Nephron (organoid): ENCODE data around the gene PLN.

ENCODE experiments used
- H3K27ac Mint-ChIP-seq, 3 experiments: 2 replicates each; pipeline ENCODE4 v1.8.0; 2020; ENCODE audit warnings: mixed read lengths in 3 of 3, mild to moderate bottlenecking in 2 of 3, moderate library complexity in 1 of 3
- H3K27me3 Mint-ChIP-seq: 2 replicates; pipeline ENCODE4 v1.8.0; 2021; ENCODE audit warnings: low read depth, mild to moderate bottlenecking, moderate library complexity, mixed read lengths
- H3K36me3 Mint-ChIP-seq: 2 replicates; pipeline ENCODE4 v1.8.0; 2020; ENCODE audit warnings: low read depth, mixed read lengths
- H3K4me1 Mint-ChIP-seq: 2 replicates; pipeline ENCODE4 v1.8.0; 2020; ENCODE audit warnings: mixed read lengths
- H3K4me3 Mint-ChIP-seq, 3 experiments: 2 replicates each; pipeline ENCODE4 v1.8.0; 2020; ENCODE audit warnings: mild to moderate bottlenecking in 3 of 3, mixed read lengths in 3 of 3, moderate library complexity in 2 of 3
- H3K9me3 Mint-ChIP-seq: 2 replicates; pipeline ENCODE4 v1.8.0; 2020; ENCODE audit warnings: mixed read lengths
- TF ChIP-seq, protein P1 (sequence below), 3 experiments: fragments of 200-600 bp; sonication (generic); IDR thresholded peaks; one replicate each; pipeline ENCODE4 v1.5.0; 2021; ENCODE audit warnings: antibody characterized with exemption in 3 of 3; ENCODE audit not compliant: unreplicated experiment in 3 of 3

Gene PLN

DNA sequence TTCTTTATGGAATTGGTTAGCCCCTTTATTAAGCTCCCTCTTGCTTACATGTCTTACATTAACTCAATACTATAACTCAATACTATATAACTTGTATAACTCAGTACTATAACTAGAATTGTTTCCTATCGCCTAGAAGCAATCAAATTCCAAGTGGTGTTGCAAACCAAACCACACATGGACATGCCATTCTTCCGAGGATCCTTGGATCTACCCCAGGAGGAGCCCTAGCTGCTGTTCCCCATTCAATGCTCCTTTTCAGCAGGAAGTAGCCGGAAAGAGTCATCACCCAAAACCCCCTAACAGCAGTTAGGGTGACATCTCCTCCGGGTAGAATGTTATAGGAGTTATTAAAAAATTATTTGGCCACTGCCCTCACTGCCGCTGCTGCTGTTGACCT is 40.5 kb downstream of the PLN start:
- H3K9me3 Mint-ChIP-seq = no peaks in the 10 kb centered on the region
- H3K27ac Mint-ChIP-seq = peak overlapping the region in 1 of 3 experiments; percentile 21
- H3K4me1 Mint-ChIP-seq = peaks cover 29% of the 10 kb centered on the region
- no peak overlapping the region for H3K4me3 Mint-ChIP-seq
- H3K36me3 Mint-ChIP-seq = no peaks in the 10 kb centered on the region
- TF ChIP-seq, protein P1, sequence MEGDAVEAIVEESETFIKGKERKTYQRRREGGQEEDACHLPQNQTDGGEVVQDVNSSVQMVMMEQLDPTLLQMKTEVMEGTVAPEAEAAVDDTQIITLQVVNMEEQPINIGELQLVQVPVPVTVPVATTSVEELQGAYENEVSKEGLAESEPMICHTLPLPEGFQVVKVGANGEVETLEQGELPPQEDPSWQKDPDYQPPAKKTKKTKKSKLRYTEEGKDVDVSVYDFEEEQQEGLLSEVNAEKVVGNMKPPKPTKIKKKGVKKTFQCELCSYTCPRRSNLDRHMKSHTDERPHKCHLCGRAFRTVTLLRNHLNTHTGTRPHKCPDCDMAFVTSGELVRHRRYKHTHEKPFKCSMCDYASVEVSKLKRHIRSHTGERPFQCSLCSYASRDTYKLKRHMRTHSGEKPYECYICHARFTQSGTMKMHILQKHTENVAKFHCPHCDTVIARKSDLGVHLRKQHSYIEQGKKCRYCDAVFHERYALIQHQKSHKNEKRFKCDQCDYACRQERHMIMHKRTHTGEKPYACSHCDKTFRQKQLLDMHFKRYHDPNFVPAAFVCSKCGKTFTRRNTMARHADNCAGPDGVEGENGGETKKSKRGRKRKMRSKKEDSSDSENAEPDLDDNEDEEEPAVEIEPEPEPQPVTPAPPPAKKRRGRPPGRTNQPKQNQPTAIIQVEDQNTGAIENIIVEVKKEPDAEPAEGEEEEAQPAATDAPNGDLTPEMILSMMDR (IDR thresholded peaks at IDR 0.05; ENCODE audit: unreplicated experiment in 3 of 3) = no peak
- H3K27me3 Mint-ChIP-seq = no peaks in the 10 kb centered on the region

DNA sequence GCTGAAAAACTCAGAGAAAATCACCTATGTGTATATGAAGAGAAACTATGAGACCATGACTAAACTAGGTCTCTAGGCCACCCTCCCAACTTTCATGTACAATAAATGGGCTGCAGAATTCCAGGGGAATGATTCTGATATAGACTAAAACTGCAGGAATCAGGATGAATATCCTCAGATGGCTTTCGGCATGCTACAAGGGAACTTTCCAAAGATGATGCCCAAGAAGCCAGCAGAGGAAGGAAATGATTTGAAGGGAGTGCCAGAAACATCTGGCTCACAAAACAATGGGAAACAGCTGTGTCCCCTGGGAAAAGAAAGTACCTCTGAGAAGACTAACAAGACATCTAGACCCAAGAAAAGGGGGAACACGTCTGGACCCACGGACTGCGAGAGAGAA is 41.1 kb downstream of the PLN start:
- H3K27ac Mint-ChIP-seq = peak overlapping the region in 1 of 3 experiments; percentile 21
- peaks cover 29% of the 10 kb centered on the region for H3K4me1 Mint-ChIP-seq
- no peaks in the 10 kb centered on the region for H3K9me3 Mint-ChIP-seq
- H3K27me3 Mint-ChIP-seq = no peaks in the 10 kb centered on the region
- TF ChIP-seq, protein P1 (IDR thresholded peaks at IDR 0.05; ENCODE audit: unreplicated experiment in 3 of 3) = no peak
- no peaks in the 10 kb centered on the region for H3K36me3 Mint-ChIP-seq
- no peak overlapping the region for H3K4me3 Mint-ChIP-seq

DNA sequence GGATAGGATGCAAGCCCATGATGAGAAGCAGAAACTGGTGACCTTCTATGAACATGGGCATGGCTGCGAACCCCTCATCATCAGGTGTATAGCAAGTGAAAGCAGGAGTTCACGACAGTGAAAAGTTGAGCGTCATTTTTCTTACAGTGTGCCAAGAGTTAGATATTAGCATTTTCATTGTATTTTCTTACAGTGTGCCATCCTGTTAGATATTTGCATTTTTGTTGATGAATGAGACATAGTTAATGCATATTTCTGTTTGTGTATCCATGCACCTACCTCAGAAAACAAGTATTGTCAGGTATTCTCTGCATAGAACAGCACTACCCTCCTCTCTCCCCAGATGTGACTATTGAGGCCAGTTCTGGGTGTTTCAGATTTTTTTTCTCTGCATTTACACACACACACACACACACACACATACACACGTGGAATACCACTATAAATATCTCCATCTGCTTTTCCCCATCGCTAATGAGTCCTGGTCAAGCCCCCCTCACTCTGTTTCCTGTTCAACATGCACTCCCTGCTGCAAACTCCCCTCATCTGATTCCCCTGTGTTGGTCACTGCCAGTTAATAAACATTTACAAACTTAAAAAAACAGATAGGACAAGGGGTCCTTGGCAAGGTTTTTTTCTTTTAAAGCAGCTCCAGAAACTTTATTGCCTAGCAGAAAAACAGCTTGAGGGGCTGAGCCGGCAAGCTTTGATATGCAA is 41.7 kb downstream of the PLN start:
- H3K4me3 Mint-ChIP-seq = no peak overlapping the region
- H3K27me3 Mint-ChIP-seq = no peaks in the 10 kb centered on the region
- H3K36me3 Mint-ChIP-seq = no peaks in the 10 kb centered on the region
- peak overlapping the region in 1 of 3 experiments; percentile 16 for H3K27ac Mint-ChIP-seq
- H3K9me3 Mint-ChIP-seq = no peaks in the 10 kb centered on the region
- TF ChIP-seq, protein P1 (IDR thresholded peaks at IDR 0.05; ENCODE audit: unreplicated experiment in 3 of 3) = no peak
- peaks cover 29% of the 10 kb centered on the region for H3K4me1 Mint-ChIP-seq

DNA sequence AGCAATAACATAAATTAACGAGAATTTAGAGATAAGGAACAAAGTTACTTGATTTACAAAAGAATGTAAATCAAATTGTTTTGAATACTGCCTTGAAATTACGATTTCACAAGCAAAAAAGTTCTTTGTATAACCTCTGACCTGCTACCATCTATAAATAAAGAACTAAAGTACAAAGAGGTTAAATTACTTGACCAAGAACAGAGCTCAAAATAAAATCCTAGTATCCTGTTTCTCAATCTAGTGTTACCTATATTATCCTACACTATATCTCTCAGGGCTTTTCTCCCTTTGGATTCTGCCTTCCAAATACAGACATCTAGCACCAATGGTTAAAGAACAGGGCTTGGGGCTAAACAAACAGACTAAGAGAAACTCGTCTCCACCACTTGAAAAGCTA is 43.8 kb downstream of the PLN start:
- Mint-ChIP-seq H3K36me3 (peaks cover 1% of the 10 kb centered on the region), H3K4me3 (no peak overlapping the region), H3K27ac (peak overlapping the region in 1 of 3 experiments; percentile 43), H3K27me3 (no peaks in the 10 kb centered on the region), H3K9me3 (no peaks in the 10 kb centered on the region), H3K4me1 (peaks cover 29% of the 10 kb centered on the region)
- TF ChIP-seq, protein P1 (IDR thresholded peaks at IDR 0.05; ENCODE audit: unreplicated experiment in 3 of 3) = no peak

DNA sequence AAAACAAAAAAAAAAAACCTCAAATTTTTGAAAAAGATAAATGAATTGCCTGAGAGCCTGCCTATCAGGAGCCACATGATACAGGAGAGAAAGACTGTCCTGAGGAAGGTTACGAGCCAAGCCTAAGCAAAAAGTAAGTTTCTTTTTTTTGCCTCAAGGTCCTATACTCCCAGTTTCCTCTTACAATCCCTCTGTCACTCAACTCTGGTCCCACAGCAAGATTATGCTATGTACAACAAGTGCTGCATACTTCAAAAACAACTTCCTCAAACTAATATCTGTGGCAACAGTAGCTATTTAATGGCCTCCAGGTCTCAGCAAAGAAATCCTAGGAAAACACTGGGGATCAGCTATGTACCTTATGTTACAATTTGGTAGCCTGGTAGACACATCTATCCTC is 46.8 kb downstream of the PLN start:
- Mint-ChIP-seq H3K27me3 (no peaks in the 10 kb centered on the region), H3K27ac (no peak overlapping the region), H3K4me3 (no peak overlapping the region), H3K9me3 (no peaks in the 10 kb centered on the region), H3K4me1 (peaks cover 20% of the 10 kb centered on the region), H3K36me3 (peaks cover 4% of the 10 kb centered on the region)
- TF ChIP-seq, protein P1 (IDR thresholded peaks at IDR 0.05; ENCODE audit: unreplicated experiment in 3 of 3) = no peak

DNA sequence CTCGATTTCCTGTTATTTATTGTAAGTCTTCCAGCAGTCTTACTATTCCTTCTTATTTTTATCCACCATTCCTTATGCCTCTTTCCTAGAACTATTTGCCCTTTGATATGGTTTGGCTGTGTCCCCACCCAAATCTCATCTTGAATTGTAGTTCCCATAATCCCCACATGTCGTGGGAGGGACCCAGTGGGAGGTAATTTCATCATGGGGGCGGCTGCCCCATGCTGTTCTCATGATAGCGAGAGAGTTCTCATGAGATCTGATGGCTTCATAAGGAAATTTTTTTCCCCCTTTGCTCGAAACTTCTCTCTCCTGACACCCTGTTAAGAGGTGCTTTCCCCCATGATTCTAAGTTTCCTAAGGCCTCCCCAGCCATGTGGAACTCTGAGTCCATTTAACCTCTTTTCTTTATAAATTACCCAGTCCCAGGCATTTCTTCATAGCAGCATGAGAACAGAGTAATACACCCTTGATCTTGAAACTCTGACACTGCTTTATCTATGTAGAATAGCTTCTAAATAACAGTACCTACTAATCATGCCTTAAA is 48.8 kb downstream of the PLN start:
- Mint-ChIP-seq H3K27ac (no peak overlapping the region), H3K36me3 (peaks cover 4% of the 10 kb centered on the region), H3K4me1 (peaks cover 3% of the 10 kb centered on the region), H3K27me3 (no peaks in the 10 kb centered on the region), H3K9me3 (no peaks in the 10 kb centered on the region), H3K4me3 (no peak overlapping the region)
- TF ChIP-seq, protein P1 (IDR thresholded peaks at IDR 0.05; ENCODE audit: unreplicated experiment in 3 of 3) = no peak
